Measurements from ENCODE around the gene HCCS. TPM values are rescaled to one million over a fixed set of nuclear protein-coding genes. Genes with fewer than 3 reads are reported as not detected.

Gene HCCS
- total RNA-seq, 4 donors from 2014 or later: 10.4 to 25.2 (median 21.1) TPM

DNA sequence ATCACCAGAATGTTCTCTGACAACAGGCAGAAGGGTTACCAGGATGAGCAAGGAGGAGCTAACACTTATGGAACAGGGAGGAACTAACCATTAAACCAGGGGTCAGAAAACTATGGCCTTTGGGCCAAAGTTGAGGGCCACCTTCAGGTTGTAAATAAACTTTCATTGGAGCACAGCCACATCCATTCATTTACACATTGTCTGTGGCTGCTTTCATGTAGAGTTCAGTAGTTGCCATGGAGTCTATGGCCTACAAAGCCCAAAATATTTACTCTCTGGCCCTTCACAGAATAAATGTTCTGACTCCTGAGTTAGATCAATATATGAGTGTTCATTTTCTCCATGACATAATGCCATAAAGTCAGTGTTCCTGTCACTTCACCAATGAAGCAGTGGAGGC is 13.2 kb upstream of the HCCS start:
- DNase-seq (no peak), ATAC-seq (no peak)
- no peaks in the 10 kb centered on the region for H3K4me1 ChIP-seq
- in situ Hi-C loops (cut with MboI; ENCODE audit: low sequenced_read_pairs in 4 of 4): no loop called here
- H3K36me3 ChIP-seq: no peaks in the 10 kb centered on the region
- H3K27ac ChIP-seq: no peak overlapping the region
- TF ChIP-seq, protein P1, sequence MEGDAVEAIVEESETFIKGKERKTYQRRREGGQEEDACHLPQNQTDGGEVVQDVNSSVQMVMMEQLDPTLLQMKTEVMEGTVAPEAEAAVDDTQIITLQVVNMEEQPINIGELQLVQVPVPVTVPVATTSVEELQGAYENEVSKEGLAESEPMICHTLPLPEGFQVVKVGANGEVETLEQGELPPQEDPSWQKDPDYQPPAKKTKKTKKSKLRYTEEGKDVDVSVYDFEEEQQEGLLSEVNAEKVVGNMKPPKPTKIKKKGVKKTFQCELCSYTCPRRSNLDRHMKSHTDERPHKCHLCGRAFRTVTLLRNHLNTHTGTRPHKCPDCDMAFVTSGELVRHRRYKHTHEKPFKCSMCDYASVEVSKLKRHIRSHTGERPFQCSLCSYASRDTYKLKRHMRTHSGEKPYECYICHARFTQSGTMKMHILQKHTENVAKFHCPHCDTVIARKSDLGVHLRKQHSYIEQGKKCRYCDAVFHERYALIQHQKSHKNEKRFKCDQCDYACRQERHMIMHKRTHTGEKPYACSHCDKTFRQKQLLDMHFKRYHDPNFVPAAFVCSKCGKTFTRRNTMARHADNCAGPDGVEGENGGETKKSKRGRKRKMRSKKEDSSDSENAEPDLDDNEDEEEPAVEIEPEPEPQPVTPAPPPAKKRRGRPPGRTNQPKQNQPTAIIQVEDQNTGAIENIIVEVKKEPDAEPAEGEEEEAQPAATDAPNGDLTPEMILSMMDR (IDR thresholded peaks at IDR 0.05 in 4 of 5, conservative IDR thresholded peaks at IDR 0.05 in 1 of 5): no peak
- TF ChIP-seq POLR2A (IDR thresholded peaks at IDR 0.05): no peak
- intact Hi-C loops (cut with DNase I; ENCODE audit: low total_unique reads): no loop called here
- no peaks in the 10 kb centered on the region for H3K27me3 ChIP-seq
- no peaks in the 10 kb centered on the region for H3K9me3 ChIP-seq
- no peak overlapping the region for H3K4me3 ChIP-seq

DNA sequence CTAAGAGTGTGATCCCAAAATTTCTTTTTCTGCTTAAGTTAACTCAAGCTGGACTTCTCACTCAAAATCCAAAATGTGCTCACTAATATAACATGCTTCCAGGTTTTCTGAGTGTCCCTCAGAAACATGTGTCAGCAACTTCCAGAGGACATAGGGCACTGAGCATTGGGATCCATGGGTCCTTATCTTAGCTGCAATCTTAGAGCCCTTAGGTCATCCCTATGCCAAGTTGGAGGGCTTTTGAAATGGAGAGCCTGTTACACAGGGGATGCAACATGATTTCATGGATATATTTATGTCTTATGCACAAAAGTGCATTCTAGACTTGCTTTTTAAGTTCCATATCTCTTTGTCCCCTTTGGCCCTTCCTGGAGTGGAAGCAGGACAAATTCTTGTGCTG is 11.7 kb upstream of the HCCS start:
- Histone ChIP-seq H3K9me3 (no peaks in the 10 kb centered on the region), H3K36me3 (no peaks in the 10 kb centered on the region), H3K4me3 (no peak overlapping the region), H3K27ac (no peak overlapping the region), H3K4me1 (no peaks in the 10 kb centered on the region), H3K27me3 (no peaks in the 10 kb centered on the region)
- no peak for DNase-seq
- in situ Hi-C loops (cut with MboI; ENCODE audit: low sequenced_read_pairs in 4 of 4) (no loop called here), intact Hi-C loops (cut with DNase I; ENCODE audit: low total_unique reads) (no loop called here)
- TF ChIP-seq, protein P1 (IDR thresholded peaks at IDR 0.05 in 4 of 5, conservative IDR thresholded peaks at IDR 0.05 in 1 of 5): no peak
- TF ChIP-seq POLR2A (IDR thresholded peaks at IDR 0.05): no peak
- no peak for ATAC-seq

DNA sequence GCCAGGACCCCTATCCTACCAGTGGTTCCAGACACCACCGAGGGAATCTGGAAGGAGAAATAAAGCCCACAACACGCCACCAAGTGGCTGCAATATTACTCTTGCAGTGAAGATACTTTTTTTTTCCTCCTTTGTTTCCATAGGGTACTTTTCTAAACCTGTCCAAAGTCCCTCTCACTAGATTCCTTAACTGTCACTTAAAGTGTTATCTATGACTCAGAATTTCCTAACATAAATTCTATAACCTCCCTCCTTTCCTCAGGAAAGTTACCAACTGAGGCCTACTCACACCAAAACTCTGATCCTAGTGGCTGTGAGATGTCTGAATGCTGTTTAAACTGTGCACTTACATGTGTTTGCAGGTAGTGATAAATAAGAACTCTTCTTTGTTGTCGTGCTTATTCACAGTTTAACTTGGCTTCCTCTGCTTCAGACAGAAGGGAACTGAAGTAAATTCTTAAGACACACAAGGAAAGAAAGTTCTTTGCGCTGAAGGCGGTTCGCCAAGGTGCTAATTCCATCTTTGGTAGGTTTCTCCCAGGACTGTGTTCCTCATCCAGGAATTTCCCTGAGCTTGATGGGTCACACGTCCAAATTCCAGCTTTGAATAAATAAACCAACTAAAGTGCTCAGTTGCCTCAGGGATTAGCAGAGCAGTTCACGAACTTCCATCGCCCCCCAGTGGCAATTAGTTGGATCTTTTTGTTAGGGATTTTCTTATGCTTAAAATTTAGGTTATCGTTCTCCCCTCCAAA is 10.7 kb upstream of the HCCS start:
- DNase-seq: no peak
- Histone ChIP-seq H3K27ac (no peak overlapping the region), H3K4me3 (no peak overlapping the region)

DNA sequence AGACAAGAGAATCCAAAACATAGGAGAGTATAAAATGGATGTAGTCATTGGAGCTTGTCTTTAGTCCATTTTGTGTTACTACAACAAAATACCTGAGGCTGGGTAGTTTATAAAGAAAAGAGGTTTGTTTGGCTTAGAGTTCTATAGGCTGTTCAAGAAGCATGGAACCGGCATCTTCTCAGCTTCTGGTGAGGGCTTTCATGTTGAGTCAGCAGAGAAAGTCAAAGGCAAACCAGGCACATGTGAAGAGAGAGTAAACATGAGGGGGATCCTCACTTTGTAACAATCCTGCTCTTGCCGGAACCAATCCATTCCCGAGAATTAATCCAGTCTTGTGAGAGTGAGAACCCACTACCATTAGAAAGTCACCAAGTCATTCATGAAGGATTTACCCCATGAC is 8.1 kb upstream of the HCCS start:
- Histone ChIP-seq H3K27ac (no peak overlapping the region), H3K4me1 (no peaks in the 10 kb centered on the region), H3K4me3 (no peak overlapping the region), H3K9me3 (no peaks in the 10 kb centered on the region), H3K36me3 (no peaks in the 10 kb centered on the region), H3K27me3 (no peaks in the 10 kb centered on the region)
- no peak for ATAC-seq
- no peak for TF ChIP-seq POLR2A (IDR thresholded peaks at IDR 0.05)
- TF ChIP-seq, protein P1 (IDR thresholded peaks at IDR 0.05 in 4 of 5, conservative IDR thresholded peaks at IDR 0.05 in 1 of 5): no peak
- intact Hi-C loops (cut with DNase I; ENCODE audit: low total_unique reads): no loop called here
- in situ Hi-C loops (cut with MboI; ENCODE audit: low sequenced_read_pairs in 4 of 4): loop anchor here in 2 of 4 donors (25.0 kb wide), 1 partner anchor 916 kb away; no protein-coding TSS in a partner anchor
- DNase-seq: no peak

More for the DNA sequence above, 10.7 kb upstream of the HCCS start:
- H3K9me3 ChIP-seq: no peaks in the 10 kb centered on the region
- TF ChIP-seq, protein P1 (IDR thresholded peaks at IDR 0.05 in 4 of 5, conservative IDR thresholded peaks at IDR 0.05 in 1 of 5): no peak
- TF ChIP-seq POLR2A (IDR thresholded peaks at IDR 0.05): no peak
- ATAC-seq: no peak
- H3K27me3 ChIP-seq: no peaks in the 10 kb centered on the region
- H3K4me1 ChIP-seq: no peaks in the 10 kb centered on the region
- H3K36me3 ChIP-seq: no peaks in the 10 kb centered on the region
- in situ Hi-C loops (cut with MboI; ENCODE audit: low sequenced_read_pairs in 4 of 4): loop anchor here in 2 of 4 donors (25.0 kb wide), 1 partner anchor 913 kb away; no protein-coding TSS in a partner anchor
- intact Hi-C loops (cut with DNase I; ENCODE audit: low total_unique reads): no loop called here
